GM21825 (cell line): ENCODE data around the gene PIM1.
"Not testable (repeated sequence)": the region's sequence is repeated elsewhere in the genome, so short reads cannot be mapped to it uniquely, and the experiment has no call there.

Experiments
- ATAC-seq: cut with Tn5 transposase; IDR thresholded peaks from one replicate; pipeline ENCODE4 v1.9.1; 2021; ENCODE audit warnings: mild to moderate bottlenecking, moderate library complexity; ENCODE audit not compliant: unreplicated experiment

Gene PIM1

DNA sequence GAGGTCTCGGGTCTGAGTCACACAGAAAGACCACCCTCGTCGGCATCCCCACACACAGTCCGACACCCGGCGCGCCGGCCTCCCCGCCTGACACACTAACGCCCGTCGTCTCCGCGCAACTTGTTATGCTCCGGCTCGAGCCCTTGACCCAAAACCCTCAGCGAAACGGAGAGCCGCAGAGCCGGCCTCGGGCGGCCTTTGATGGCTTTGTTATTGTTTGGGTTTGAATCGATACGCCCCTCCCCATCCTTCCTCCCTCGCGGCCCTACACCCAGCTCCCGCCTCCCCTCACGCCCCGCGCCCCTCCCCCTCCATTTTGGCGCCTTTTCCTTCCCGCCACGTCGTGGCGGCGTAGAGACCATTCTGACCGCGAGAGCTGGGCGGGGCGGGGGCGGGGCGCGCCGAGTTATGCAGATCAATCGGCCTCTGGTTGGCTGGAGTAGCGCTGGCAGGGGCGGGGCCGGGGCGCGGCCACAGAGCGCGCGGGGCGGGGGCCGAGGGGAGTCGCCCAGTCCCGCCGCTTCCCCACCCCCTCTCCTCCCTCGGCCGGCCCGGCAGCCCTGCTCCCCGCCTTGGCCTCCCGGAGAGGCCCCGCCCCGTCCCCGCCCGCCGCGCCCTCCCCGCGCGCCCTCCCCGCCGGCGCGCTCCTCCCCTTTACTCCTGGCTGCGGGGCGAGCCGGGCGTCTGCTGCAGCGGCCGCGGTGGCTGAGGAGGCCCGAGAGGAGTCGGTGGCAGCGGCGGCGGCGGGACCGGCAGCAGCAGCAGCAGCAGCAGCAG, at the start of gene PIM1:
TSS of gene PIM1 (plus strand) at position 657 of the 777 bp plus-strand sequence. CDS start 424 bp downstream, outside the sequence.
- ATAC-seq, result peak; percentile 68

DNA sequence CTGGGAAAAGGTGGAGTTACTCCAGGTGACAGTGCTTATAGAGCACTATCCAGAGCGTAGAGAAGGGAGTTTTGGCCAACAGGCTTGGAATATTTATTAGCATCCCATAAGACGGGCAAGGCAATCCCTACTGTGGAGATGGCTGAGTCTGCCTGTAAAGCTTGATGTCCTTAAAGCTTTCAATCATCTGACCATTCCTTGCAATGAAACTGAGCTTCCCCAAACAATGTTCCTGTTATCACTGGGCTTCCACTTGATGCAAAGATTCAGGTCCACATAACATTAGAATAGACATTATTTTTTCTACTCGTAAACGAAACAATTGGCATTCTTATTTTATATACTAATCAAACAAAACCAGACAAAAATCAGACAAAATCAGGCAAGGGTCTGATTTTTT, 48.4 kb upstream of the PIM1 start:
- ATAC-seq, result no peak

DNA sequence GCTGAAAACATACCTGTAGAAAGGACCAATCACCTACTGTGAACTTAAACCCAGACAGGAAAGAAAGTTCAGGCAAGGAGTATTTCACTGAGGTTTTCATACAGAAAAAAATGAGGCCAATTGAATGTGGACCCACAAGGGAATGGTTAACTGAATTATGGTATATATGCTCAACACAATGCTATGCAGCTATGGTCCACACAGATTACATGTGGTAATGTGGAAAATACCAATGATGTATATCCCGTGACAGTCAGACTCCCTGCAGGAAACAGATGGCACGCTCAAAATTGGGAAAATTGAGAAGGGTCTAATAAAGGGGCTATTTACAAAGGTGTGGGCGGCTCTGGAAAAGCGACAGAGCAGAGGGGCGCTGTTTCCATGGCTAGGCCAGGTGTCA, 47.1 kb upstream of the PIM1 start:
- no peak for ATAC-seq

DNA sequence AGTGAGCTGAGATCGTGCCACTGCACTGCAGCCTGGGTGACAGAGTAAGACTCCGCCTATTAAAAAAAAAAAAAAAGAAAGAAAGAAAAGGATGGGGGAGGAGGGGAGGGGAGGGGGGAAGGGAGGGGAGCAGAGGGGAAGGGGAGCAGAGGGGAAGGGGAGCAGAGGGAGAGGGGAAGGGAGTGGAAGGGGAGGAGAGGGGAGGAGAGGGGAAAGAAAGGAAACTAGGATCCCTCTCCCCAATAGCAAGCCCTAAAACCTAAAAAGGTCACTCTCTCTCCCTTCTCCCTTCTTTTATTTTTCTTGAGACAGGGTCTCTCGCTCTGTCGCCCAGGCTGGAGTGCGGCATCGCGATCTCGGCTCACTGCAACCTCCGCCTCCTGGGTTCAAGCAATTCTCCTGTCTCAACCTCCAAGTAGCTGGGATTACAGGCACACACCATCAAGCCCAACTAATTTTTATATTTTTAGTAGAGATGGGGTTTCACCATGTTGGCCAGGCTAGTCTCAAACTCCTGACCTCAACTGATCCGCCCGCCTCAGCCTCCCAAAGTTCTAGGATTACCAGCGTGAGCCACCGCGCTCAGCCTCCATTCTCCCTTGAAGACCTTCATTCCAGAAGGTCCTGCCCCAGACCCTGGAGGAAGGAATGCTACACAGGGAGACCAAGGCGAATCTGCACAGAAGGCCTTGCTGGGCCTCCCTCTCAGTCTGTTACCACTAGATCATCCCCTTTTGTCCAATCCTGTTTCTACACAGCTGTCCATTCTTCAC, 45.8 kb upstream of the PIM1 start:
- ATAC-seq, result no peak

DNA sequence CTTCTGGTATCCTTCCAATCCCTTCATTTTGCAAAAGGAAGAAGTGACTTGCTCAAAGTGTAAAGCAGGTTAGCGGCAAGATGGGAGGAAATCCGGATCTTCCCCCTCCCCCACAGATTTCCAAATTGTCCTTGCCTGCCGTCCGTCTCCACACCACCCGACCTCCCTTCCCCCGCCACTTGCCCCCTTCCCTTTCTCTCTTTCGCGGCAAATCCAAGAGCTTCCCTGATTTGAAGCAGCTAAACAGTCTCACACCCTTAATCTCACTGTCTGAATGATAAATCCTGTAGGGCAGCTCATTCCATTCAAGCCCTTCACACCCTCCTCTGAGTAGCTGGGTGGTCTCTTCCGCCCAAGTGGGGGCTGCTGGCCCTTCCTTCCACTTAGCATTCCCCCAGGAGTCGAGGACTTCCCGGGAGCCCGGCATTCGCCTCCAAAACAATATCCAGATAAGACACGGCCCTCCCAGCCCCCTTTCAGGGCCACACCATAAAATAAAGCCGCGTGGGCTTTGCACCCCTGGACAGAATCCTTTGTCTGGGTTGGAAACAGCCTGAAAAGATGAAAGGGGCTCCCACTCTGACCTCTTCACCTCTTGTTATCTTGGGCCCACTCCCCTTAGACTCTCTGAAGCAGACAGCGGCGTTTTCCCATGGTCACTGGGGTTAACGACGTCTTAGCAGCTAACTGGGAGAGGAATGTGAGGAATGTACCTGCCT, 44.0 kb upstream of the PIM1 start:
- ATAC-seq, result no peak

DNA sequence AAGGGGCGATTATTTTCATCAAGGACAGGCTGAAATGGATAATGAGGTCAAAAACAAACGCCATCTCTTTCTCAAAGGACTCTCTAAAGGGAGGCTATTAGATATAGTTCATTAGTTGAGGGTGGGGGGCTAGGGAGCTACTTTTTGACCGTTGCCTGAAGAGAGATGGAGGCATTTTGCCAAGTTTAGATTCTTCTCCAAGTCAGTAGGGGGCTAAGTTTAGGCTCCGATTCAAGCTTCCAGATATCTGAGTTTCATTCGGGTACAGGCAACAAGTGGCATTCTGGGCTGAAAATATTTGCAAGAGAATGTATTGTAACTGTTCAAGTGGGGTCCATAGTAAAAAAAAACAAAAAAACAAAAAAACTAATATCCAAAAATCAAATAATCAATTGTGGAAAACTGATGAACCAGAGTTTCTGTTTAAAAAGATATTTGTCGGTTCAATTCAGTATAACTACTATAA, 43.4 kb upstream of the PIM1 start:
- no peak for ATAC-seq

DNA sequence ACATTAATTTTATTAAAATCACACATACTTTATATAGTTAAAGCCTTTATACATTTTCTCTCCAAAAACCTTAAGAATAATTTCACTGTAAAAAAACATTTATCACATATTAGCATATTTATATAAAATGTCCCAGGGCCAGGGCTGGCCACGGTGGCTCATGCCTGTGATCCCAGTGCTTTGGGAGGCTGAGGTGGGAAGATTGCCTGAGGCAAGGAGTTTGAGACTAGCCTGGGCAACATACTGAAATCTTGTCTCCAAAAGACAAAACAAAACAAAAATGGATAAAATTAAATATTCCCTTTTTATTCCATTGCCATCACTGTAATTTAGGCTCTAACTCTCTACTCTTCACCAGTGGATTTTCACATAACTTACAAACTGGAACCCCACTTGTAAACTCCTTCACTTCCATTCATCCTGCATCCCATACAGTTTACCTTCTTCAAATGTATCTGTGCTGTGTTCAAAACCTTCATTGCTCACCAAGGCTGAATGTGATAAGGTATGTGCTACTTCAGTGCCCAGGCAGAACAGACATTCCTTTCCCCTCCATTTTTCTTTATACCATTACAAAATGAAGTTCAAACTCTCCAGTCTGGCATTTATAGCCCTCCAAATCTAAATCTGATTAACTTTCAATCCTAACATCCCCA, 42.9 kb upstream of the PIM1 start:
- ATAC-seq, result no peak

DNA sequence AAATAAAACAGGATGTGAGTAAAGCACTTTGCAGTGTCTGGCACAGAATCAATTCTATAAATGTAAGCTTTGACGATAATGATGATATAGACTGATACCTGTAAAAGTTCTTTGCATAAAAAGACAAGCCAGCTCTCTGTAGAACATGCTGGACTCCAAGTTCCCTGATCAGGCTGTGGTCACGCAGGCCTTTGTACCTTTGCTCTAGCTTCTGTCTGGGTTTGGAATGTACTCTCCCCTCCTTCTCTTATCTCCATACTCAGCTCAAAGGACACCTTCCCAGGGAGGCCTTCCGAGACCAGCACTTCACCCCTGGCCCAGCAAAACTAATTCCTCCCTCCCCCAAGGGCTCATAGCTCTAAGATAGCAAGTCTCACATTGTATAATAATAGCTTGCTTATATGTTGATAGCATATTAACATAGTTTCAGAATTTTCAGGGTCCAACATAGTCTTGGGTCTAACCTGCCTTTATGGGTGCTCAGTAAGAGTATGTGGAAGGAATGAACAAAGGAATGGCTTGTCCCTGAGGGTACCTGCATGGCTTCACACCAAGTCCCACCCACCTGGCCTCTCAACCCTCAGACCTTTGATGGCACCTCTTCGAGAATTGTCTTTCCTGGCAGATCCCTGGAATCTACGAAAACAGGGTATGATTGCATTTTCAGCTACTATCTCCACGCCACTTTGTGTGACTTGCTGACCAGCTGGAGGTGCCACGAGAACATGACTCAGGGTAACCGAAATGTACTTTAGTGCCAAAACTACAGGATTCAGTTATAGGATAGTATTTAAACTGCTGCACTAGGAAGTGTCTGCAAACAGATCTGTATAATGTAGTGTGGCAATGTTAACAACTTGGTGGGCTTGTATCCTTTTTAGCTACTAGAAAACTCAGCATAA, 41.7 kb upstream of the PIM1 start:
- no peak for ATAC-seq

DNA sequence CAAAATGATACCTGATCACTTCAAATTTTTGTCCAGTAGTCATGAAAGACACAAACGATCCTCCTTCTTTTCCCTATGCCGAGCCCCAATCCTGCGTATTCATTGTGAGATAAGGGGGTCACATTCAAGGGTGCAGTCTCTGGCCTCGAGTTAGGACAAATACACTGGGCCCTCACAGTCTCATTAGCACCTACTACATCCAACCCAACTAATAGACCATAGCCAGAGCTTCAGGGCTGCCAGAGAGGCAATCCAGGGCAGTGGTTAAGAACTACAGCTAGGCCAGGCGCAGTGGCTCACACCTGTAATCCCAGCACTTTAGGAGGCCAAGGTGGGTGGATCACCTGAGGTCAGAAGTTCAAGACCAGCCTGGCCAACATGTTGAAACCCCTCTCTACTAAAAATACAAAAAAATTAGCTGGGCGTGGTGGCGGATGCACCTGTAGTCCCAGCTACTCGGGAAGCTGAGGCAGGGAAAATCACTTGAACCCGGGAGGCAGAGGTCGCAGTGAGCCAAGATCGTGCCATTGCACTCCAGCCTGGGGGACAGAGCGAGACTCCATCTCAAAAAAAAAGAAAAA, 41.0 kb upstream of the PIM1 start:
- not testable (repeated sequence) for ATAC-seq

DNA sequence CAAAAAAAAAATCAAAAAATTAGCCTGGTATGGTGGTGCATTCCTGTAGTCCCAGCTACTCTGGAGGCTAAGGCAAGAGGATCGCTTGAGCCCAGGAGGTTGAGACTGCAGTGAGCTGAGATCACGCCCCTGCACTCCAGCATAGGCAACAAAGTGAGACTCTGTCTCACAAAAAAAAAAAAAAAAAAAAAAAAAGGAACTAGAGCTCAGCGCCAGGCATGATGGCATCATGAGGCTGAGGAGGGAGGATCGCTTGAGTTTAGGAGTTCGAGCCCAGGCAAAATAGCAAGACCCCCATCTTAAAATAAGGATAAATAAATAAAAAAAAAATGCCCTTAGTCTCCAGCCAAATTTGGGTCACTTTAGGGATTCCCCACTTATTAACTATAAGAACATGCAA, 40.4 kb upstream of the PIM1 start:
- no peak for ATAC-seq

DNA sequence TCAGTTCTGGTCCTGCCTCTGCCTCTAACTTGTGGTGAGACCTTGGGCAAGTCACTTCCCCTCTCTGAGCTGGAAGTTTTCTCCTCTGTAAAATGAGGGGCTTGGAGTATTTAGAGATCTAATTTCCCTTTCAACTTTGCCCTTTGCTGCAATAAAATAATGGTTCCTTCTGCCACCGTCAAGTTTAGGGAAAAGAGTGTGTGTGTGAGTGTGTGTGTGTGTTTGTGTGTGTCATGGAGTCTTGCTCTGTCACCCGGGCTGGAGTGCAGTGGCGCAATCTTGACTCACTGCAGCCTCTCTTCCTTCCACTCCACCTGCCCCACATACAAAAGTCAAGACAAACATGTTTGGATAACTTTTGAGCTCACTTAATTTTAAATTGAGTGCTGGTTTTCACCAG, 39.2 kb upstream of the PIM1 start:
- no peak for ATAC-seq

DNA sequence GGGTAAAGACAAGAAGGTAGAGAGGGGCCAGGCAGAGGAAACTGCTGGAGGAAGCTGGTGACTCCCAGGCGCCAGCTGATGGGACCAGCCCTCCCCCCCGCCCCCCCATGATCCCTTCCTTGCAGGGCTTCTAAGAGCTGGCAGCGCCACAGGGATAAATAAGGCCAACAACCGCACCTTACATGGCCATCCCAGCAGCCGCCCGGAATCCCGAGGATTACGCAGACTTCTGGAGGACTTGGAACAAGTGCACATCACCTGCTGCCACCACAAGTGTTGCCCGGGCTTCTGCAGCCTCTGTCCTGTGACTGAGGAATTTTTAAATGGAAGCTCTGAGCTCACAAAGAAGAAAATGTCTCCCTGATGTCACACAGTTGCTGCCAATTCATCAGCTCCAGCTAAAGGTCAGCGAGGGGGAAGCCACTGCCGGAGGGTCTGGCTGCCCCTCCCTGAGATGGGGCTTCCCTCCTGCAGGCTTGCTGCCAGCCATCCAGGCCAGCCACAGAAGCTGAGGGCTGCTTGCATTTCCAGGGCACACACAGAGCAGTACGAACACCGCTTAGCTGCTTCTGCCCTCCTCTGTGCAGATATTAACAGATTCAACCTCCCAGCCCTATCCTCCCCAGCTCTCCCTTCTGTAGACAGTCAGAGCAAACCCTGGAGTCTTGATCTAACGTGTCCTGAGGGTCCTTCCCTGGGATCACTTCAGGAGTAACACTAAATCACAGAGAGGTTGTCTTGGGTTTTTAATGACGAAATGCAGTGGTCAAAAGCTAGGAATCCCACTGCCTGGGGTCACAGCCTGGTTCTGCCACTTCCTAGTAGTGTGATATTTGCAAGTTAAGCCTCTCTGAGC, 38.6 kb upstream of the PIM1 start:
- no peak for ATAC-seq

DNA sequence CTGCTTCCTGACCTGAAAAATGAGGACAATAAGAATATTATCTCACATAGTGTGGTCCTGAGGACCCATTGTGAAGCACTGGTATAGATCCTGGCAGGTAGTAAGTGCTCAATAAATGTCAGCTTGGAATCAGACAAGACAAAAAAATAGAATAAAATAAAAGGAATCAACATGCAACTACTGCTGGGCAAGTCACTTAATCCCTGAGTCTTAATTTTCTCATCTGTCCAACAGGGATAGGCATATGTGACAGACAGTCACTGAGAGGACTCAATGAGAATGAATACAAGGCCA, 38.0 kb upstream of the PIM1 start:
- no peak for ATAC-seq

DNA sequence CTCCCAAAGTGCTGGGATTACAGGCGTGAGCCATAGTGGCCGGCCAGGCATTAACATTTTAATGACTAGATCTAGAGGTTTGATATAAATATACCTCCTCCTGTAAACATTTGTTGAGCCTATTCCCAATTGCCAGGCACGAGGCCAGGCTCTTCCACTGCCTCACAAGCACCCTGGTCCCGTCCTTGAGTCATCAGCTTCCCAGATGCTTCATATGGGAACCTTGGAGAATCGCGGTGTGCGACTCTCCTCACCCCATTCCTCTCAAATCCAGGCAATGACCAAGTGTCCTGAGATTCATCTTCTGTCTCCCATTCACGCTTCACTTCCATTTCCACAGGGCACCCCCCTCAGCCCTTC, 35.9 kb upstream of the PIM1 start:
- no peak for ATAC-seq

DNA sequence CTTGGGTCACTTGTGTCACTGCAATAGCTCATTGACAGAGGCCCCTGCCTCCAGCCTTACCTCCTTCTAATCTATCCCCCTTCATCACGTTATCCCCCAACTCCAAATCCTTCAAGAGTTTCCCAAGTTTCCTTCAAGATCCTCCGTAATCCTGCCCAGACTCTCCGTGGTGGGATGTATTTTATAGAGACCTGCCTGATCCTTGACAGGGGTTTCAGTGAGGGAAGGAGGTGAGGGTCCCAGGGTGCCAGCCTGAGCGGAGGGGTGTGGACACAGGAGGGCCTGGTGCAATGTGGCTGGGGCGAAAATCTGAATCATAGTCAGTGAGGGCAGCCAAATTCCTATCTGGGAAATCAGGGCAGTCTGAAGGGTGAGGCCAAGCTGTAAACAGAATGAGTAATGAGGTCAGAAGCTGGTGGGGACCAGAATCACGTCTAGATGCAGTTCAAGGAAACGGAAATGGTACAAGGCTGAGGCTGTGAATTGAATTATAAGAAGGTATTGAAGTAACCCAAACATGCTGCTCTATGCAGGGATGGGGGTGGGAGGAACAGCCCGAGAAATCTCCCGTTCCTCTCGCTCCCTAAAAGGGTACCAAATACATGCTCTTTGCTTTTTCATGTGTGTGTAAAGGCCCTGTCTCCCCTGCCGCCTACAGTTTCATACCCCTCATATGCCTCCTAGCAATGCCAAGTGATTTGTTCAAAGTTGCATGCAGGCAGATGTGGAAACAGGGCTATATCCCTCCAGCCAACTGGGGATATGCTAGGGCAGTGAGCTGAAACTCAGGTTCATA, 35.4 kb upstream of the PIM1 start:
- ATAC-seq, result no peak

DNA sequence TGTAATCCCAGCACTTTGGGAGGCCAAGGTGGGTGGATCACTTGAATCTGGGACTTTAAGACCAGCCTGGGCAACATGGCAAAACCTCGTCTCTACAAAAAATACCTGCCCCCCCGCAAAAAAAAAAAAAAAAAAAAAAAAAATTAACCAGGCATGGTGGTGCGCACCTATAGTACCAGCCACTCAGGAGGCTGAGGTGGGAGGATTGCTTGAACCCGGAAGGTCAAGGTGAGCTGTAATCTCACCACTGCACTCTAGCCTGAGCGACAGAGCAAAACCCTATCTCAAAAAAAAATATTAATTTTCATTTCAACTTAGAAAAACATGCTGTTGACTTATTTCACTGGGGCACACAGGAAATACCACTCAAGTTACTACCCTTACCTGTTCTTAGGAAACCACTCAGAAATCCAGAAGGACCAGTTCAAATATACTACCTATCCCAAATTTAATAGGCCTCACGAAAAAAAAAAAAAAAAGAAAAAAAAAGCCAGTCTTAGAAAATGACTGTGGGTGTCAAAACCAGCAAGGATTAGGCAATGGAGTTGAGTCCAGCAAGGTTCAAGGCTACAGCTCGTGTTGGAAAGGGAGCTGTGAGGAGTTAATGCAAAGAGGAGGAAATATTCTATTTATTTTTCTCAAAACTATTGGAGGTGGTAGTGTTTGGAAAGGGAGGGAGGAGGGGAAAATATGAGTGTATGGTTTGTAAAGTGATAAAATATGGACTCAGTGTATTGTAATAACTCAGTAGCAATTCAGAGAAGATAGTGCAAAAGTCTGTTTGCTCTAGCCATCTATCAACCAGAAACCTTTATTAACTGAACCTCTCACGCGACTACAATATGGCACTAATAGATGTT, 33.9 kb upstream of the PIM1 start:
- ATAC-seq, result no peak

DNA sequence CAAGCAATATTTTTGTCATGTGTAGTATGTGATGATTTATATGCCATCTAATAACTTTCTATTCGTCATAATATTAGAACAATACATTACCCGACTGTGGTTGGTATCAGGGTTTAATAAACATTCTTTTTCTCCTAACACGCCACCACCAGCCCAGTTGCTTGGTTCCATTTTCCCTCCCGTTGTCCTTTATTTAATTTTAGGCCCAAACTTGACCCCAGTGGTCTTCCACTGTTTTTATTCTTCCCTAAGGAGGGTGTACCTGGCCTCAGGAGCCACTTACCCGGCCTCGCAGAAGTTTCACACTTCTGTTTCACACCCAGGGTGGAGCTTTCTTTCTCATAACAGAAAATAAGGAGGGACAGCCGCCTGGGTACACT, 33.1 kb upstream of the PIM1 start:
- no peak for ATAC-seq
